ENCODE results near the gene CAMSAP3.

The CAMSAP3 gene, protein sequence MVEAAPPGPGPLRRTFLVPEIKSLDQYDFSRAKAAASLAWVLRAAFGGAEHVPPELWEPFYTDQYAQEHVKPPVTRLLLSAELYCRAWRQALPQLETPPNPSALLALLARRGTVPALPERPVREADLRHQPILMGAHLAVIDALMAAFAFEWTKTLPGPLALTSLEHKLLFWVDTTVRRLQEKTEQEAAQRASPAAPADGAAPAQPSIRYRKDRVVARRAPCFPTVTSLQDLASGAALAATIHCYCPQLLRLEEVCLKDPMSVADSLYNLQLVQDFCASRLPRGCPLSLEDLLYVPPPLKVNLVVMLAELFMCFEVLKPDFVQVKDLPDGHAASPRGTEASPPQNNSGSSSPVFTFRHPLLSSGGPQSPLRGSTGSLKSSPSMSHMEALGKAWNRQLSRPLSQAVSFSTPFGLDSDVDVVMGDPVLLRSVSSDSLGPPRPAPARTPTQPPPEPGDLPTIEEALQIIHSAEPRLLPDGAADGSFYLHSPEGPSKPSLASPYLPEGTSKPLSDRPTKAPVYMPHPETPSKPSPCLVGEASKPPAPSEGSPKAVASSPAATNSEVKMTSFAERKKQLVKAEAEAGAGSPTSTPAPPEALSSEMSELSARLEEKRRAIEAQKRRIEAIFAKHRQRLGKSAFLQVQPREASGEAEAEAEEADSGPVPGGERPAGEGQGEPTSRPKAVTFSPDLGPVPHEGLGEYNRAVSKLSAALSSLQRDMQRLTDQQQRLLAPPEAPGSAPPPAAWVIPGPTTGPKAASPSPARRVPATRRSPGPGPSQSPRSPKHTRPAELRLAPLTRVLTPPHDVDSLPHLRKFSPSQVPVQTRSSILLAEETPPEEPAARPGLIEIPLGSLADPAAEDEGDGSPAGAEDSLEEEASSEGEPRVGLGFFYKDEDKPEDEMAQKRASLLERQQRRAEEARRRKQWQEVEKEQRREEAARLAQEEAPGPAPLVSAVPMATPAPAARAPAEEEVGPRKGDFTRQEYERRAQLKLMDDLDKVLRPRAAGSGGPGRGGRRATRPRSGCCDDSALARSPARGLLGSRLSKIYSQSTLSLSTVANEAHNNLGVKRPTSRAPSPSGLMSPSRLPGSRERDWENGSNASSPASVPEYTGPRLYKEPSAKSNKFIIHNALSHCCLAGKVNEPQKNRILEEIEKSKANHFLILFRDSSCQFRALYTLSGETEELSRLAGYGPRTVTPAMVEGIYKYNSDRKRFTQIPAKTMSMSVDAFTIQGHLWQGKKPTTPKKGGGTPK

DNA sequence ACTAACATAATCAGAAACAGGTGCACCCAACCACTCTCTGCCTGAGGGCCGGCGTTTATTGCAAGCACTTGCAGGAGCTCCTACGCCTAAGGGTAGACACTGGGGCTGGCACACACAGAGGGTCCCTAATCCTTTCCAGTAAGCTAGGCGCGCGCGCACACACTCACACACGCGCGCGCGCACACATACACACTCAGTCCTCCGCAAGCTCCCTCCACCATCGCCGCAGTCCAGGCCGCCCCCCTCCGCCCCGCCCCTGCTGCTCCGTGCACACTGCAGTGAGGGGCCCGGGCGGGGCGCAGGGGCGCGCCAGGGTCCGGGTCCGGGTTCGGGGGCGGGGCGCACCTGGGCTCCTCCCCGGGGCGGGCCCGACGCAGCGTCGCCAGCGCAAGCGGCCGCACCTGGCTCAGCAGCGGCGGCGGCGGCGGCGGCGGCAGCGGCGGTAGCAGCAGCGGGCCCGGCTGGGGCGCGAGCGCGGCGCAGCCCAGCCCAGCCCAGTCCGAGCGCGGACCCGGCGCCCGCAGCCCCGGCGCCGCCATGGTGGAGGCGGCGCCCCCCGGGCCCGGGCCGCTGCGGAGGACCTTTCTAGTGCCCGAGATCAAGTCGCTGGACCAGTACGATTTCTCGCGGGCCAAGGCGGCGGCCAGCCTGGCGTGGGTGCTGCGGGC, at the start of gene CAMSAP3:
Gene CAMSAP3, plus strand, starts transcription at position 398 of the 668 bp plus-strand sequence. Its CDS starts 140 bp downstream, at position 538.
- Histone ChIP-seq H3K27ac (no peak within 1 kb of the TSS), H3K27me3 (peaks cover 75% of the 10 kb centered on the region), H3K9me3 (no peaks in the 10 kb centered on the region), H3K36me3 (no peaks in the 10 kb centered on the region), H3K4me3 (ENCODE audit: low read depth in 1 of 2, low read length in 1 of 2) (no peak within 1 kb of the TSS), H3K4me1 (ENCODE audit: control insufficient read depth in 1 of 2, insufficient read depth in 1 of 2, low read depth in 1 of 2, low read length in 1 of 2) (peaks cover 0 to 4% of the 10 kb centered on the region in 2 experiments)
- TF ChIP-seq CTCF (IDR thresholded peaks at IDR 0.05), result no peak

DNA sequence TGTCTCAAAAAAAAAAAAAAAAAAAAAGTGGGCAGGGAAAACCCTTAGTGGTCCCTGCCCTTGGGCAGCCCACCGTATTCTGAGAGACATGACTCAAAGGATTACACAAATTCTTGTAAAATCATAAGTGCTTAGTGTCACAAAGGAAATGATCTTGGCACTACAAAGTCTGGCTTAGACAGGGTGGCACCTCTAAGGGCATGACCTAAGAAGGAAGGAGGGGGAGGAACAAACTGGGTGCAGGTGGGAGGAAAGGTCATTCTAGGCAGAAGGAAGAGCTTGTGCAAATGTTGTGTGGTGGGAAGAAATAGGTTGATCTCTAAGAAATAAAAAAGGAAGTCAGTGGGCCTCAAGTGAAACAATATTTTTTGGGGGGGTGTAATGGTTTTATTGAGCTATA, 49.8 kb upstream of the CAMSAP3 start:
- peak overlapping the region; percentile 85 for H3K27ac ChIP-seq
- TF ChIP-seq CTCF (IDR thresholded peaks at IDR 0.05), result no peak
- H3K36me3 ChIP-seq, result peaks cover 38% of the 10 kb centered on the region
- H3K4me1 ChIP-seq (ENCODE audit: control insufficient read depth in 1 of 2, insufficient read depth in 1 of 2, low read depth in 1 of 2, low read length in 1 of 2), result peaks cover 41 to 46% of the 10 kb centered on the region in 2 experiments
- H3K27me3 ChIP-seq, result no peaks in the 10 kb centered on the region
- H3K9me3 ChIP-seq, result no peaks in the 10 kb centered on the region
- peak overlapping the region in 1 of 2 experiments; percentile 3 for H3K4me3 ChIP-seq (ENCODE audit: low read depth in 1 of 2, low read length in 1 of 2)

GRCh38 chr19:7547159-7547558, 48.5 kb upstream of the CAMSAP3 start:
- Histone ChIP-seq H3K4me1 (ENCODE audit: control insufficient read depth in 1 of 2, insufficient read depth in 1 of 2, low read depth in 1 of 2, low read length in 1 of 2) (peaks cover 41 to 46% of the 10 kb centered on the region in 2 experiments), H3K9me3 (no peaks in the 10 kb centered on the region), H3K36me3 (peaks cover 38% of the 10 kb centered on the region), H3K27ac (no peak overlapping the region), H3K27me3 (no peaks in the 10 kb centered on the region), H3K4me3 (ENCODE audit: low read depth in 1 of 2, low read length in 1 of 2) (no peak overlapping the region)
- TF ChIP-seq CTCF (IDR thresholded peaks at IDR 0.05), result no peak

- no peak for TF ChIP-seq CTCF (IDR thresholded peaks at IDR 0.05)
- no peak overlapping the region for H3K27ac ChIP-seq
- no peaks in the 10 kb centered on the region for H3K9me3 ChIP-seq
- no peak overlapping the region for H3K4me3 ChIP-seq (ENCODE audit: low read depth in 1 of 2, low read length in 1 of 2)
- peaks cover 41% of the 10 kb centered on the region for H3K36me3 ChIP-seq
- no peaks in the 10 kb centered on the region for H3K27me3 ChIP-seq
- H3K4me1 ChIP-seq (ENCODE audit: control insufficient read depth in 1 of 2, insufficient read depth in 1 of 2, low read depth in 1 of 2, low read length in 1 of 2), result peaks cover 22 to 24% of the 10 kb centered on the region in 2 experiments
Measured at GRCh38 chr19:7549429-7550148, 46.1 kb upstream of the CAMSAP3 start.
